Measurements from ENCODE around the gene GLUL. TPM values are rescaled to one million over a fixed set of nuclear protein-coding genes. Genes with fewer than 3 reads are reported as not detected.

The GLUL gene
- total and polyA plus RNA-seq, 2 donors (not counting 1 experiment from before 2014, with no cell fraction given) = 38.9 to 44.2 TPM

GRCh38 chr1:182408435-182409075, 17.0 kb upstream of the GLUL start:
- Mint-ChIP-seq H3K4me1 (no peaks in the 10 kb centered on the region), H3K27ac (no peak overlapping the region), H3K9me3 (ENCODE audit: insufficient read depth) (peaks cover 4% of the 10 kb centered on the region), H3K4me3 (no peak overlapping the region), H3K27me3 (peaks cover 29% of the 10 kb centered on the region)
- H3K79me2 ChIP-seq (ENCODE audit: control insufficient read depth, insufficient read depth, low read length) = no peaks in the 10 kb centered on the region
- H3K9ac ChIP-seq (ENCODE audit: low read length) = no peak overlapping the region
- DNase-seq = no peak
- H3K4me3 ChIP-seq (ENCODE audit: control extremely low read depth in 1 of 5, extremely low read depth in 1 of 5, insufficient read depth in 1 of 5, low read depth in 2 of 5, low read length in 4 of 5) = no peak overlapping the region
- no peaks in the 10 kb centered on the region for H3K4me1 ChIP-seq (ENCODE audit: control insufficient read depth in 2 of 2, insufficient read depth in 2 of 2, low read length in 2 of 2)
- no peak for ATAC-seq (ENCODE audit: low read depth)
- intact Hi-C loops (cut with micrococcal nuclease) = no loop called here
- H3K9me3 ChIP-seq (ENCODE audit: control extremely low read depth in 1 of 3, control insufficient read depth in 2 of 3, insufficient read depth in 1 of 3, low read length in 2 of 3) = peaks cover 0 to 2% (median 0%) of the 10 kb centered on the region in 3 donors
- H3K4me2 ChIP-seq (replicated peaks; ENCODE audit: low read depth, low read length, poor library complexity, severe bottlenecking) = no peak overlapping the region
- H3K36me3 ChIP-seq (replicated peaks in 1 of 2; ENCODE audit: control extremely low read depth in 1 of 2, control insufficient read depth in 1 of 2, extremely low read depth in 1 of 2, insufficient read depth in 2 of 2, low read length in 1 of 2) = no peaks in the 10 kb centered on the region
- H3K27me3 ChIP-seq (replicated peaks in 1 of 4; ENCODE audit: control extremely low read depth in 1 of 4, control insufficient read depth in 3 of 4, insufficient read depth in 4 of 4, low read length in 3 of 4) = peaks cover 0 to 9% (median 2%) of the 10 kb centered on the region in 4 experiments
- no peak overlapping the region for H2AFZ ChIP-seq (ENCODE audit: insufficient read depth, low read depth, low read length, poor library complexity, severe bottlenecking)
- no peaks in the 10 kb centered on the region for H4K20me1 ChIP-seq (ENCODE audit: control insufficient read depth, insufficient read depth, low read length, poor library complexity, severe bottlenecking)
- no peak for TF ChIP-seq EZH2 (IDR thresholded peaks at IDR 0.05; ENCODE audit: borderline replicate concordance, insufficient read depth, low read depth, low read length, poor library complexity, severe bottlenecking)
- TF ChIP-seq, protein P1, sequence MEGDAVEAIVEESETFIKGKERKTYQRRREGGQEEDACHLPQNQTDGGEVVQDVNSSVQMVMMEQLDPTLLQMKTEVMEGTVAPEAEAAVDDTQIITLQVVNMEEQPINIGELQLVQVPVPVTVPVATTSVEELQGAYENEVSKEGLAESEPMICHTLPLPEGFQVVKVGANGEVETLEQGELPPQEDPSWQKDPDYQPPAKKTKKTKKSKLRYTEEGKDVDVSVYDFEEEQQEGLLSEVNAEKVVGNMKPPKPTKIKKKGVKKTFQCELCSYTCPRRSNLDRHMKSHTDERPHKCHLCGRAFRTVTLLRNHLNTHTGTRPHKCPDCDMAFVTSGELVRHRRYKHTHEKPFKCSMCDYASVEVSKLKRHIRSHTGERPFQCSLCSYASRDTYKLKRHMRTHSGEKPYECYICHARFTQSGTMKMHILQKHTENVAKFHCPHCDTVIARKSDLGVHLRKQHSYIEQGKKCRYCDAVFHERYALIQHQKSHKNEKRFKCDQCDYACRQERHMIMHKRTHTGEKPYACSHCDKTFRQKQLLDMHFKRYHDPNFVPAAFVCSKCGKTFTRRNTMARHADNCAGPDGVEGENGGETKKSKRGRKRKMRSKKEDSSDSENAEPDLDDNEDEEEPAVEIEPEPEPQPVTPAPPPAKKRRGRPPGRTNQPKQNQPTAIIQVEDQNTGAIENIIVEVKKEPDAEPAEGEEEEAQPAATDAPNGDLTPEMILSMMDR (IDR thresholded peaks at IDR 0.05) = no peak
- WGBS (ENCODE audit: insufficient coverage) = 85% methylated on average over 2 of the region's 3 CpGs
- ChIA-PET POLR2A (no interaction called here), CTCF (interaction anchor here (2.7 kb wide), 1 partner anchor 12 kb away, joined by 14 read pairs; no protein-coding TSS in a partner anchor)
- H3K27ac ChIP-seq (ENCODE audit: low read length in 2 of 2) = no peak overlapping the region

GRCh38 chr1:182407724-182408123, 16.1 kb upstream of the GLUL start:
- Histone ChIP-seq H3K27ac (ENCODE audit: low read length in 2 of 2) (no peak overlapping the region), H4K20me1 (ENCODE audit: control insufficient read depth, insufficient read depth, low read length, poor library complexity, severe bottlenecking) (no peaks in the 10 kb centered on the region), H3K9ac (ENCODE audit: low read length) (no peak overlapping the region), H3K79me2 (ENCODE audit: control insufficient read depth, insufficient read depth, low read length) (no peaks in the 10 kb centered on the region), H3K27me3 (replicated peaks in 1 of 4; ENCODE audit: control extremely low read depth in 1 of 4, control insufficient read depth in 3 of 4, insufficient read depth in 4 of 4, low read length in 3 of 4) (peaks cover 0 to 8% (median 2%) of the 10 kb centered on the region in 4 experiments), H3K36me3 (replicated peaks in 1 of 2; ENCODE audit: control extremely low read depth in 1 of 2, control insufficient read depth in 1 of 2, extremely low read depth in 1 of 2, insufficient read depth in 2 of 2, low read length in 1 of 2) (no peaks in the 10 kb centered on the region), H2AFZ (ENCODE audit: insufficient read depth, low read depth, low read length, poor library complexity, severe bottlenecking) (no peak overlapping the region), H3K4me3 (ENCODE audit: control extremely low read depth in 1 of 5, extremely low read depth in 1 of 5, insufficient read depth in 1 of 5, low read depth in 2 of 5, low read length in 4 of 5) (no peak overlapping the region), H3K4me2 (replicated peaks; ENCODE audit: low read depth, low read length, poor library complexity, severe bottlenecking) (no peak overlapping the region), H3K4me1 (ENCODE audit: control insufficient read depth in 2 of 2, insufficient read depth in 2 of 2, low read length in 2 of 2) (no peaks in the 10 kb centered on the region), H3K9me3 (ENCODE audit: control extremely low read depth in 1 of 3, control insufficient read depth in 2 of 3, insufficient read depth in 1 of 3, low read length in 2 of 3) (peaks cover 0 to 2% (median 0%) of the 10 kb centered on the region in 3 donors)
- ChIA-PET POLR2A (no interaction called here), CTCF (interaction anchor here (1.2 to 2.7 kb wide), 2 partner anchors 11 to 265 kb away, joined by 3 to 14 read pairs; no protein-coding TSS in a partner anchor)
- WGBS (ENCODE audit: insufficient coverage) = 100% methylated on average over 1 of the region's 3 CpGs
- no peak for DNase-seq
- intact Hi-C loops (cut with micrococcal nuclease) = no loop called here
- Mint-ChIP-seq H3K4me3 (no peak overlapping the region), H3K27ac (no peak overlapping the region), H3K9me3 (ENCODE audit: insufficient read depth) (peaks cover 4% of the 10 kb centered on the region), H3K27me3 (peaks cover 35% of the 10 kb centered on the region), H3K4me1 (no peaks in the 10 kb centered on the region)
- no peak for ATAC-seq (ENCODE audit: low read depth)
- no peak for TF ChIP-seq EZH2 (IDR thresholded peaks at IDR 0.05; ENCODE audit: borderline replicate concordance, insufficient read depth, low read depth, low read length, poor library complexity, severe bottlenecking)
- TF ChIP-seq, protein P1 (IDR thresholded peaks at IDR 0.05) = no peak

Data from B cell (primary cell).